ENCODE results near the gene SPAG6. TPM values are rescaled to one million over a fixed set of nuclear protein-coding genes. Genes with fewer than 3 reads are reported as not detected.
A peak's percentile ranks its signal among the peaks of the same experiment; 100 is the strongest.

Gene SPAG6
- total and polyA plus RNA-seq, 10 donors, result 0.11 TPM; not detected in 9

GRCh38 chr10:22334414-22335172 lies 10.7 kb upstream of the SPAG6 start:
- peaks cover 0 to 10% (median 1%) of the 10 kb centered on the region in 8 donors for H3K9me3 ChIP-seq
- peak overlapping the region; percentile 26 to 70 (median 44) for H3K4me3 ChIP-seq
- H3K4me1 ChIP-seq, result peaks cover 26 to 67% (median 50%) of the 10 kb centered on the region in 6 donors
- peaks cover 21 to 61% (median 54%) of the 10 kb centered on the region in 7 donors for H3K27me3 ChIP-seq (replicated peaks in 1 of 7)
- intact Hi-C loops (cut with DNase I; ENCODE audit: low total_unique reads), result no loop called here
- peak overlapping the region in 3 of 8 donors; percentile 3 to 39 (median 38) for H3K27ac ChIP-seq
- peak; percentile 82 for DNase-seq
- 22 to 32% (median 24%) methylated on average over 59 to 73 of the region's 73 CpGs for WGBS, 5 donors
- TF ChIP-seq POLR2AphosphoS5 (IDR thresholded peaks at IDR 0.05) (peak in 2 of 3 donors; percentile 55 to 69), CTCF (IDR thresholded peaks at IDR 0.05 in 8 of 11, conservative IDR thresholded peaks at IDR 0.05 in 3 of 11) (no peak)
- H3K36me3 ChIP-seq, result peaks cover 0 to 12% (median 9%) of the 10 kb centered on the region in 6 donors

- WGBS, 5 donors, result 2 to 3% (median 2%) methylated on average over 33 to 71 of the region's 71 CpGs
- intact Hi-C loops (cut with DNase I; ENCODE audit: low total_unique reads), result no loop called here
- H3K9me3 ChIP-seq, result peaks cover 0 to 10% (median 1%) of the 10 kb centered on the region in 8 donors
- H3K27ac ChIP-seq, result peak overlapping the region in 3 of 8 donors; percentile 3 to 39 (median 38)
- H3K4me3 ChIP-seq, result peak overlapping the region; percentile 26 to 70 (median 44)
- H3K27me3 ChIP-seq (replicated peaks in 1 of 7), result peaks cover 21 to 66% (median 58%) of the 10 kb centered on the region in 7 donors
- peaks cover 29 to 73% (median 55%) of the 10 kb centered on the region in 6 donors for H3K4me1 ChIP-seq
- peak; percentile 90 for DNase-seq
- TF ChIP-seq POLR2A (IDR thresholded peaks at IDR 0.05), result no peak
- peak; percentile 58 to 66 (median 66) for TF ChIP-seq POLR2AphosphoS5 (IDR thresholded peaks at IDR 0.05)
- TF ChIP-seq CTCF (IDR thresholded peaks at IDR 0.05 in 8 of 11, conservative IDR thresholded peaks at IDR 0.05 in 3 of 11), result peak in 10 of 11 experiments; percentile 23 to 60 (median 45)
- peaks cover 0 to 4% (median 2%) of the 10 kb centered on the region in 6 donors for H3K36me3 ChIP-seq
These were observed 9.9 kb upstream of the SPAG6 start for GRCh38 chr10:22335173-22335933.

GRCh38 chr10:22338185-22338900 lies 7.0 kb upstream of the SPAG6 start:
- Histone ChIP-seq H3K36me3 (no peaks in the 10 kb centered on the region), H3K27me3 (replicated peaks in 1 of 7) (peaks cover 35 to 96% (median 82%) of the 10 kb centered on the region in 7 donors), H3K4me1 (peaks cover 28 to 64% (median 55%) of the 10 kb centered on the region in 6 donors), H3K4me3 (no peak overlapping the region), H3K9me3 (peaks cover 0 to 10% (median 1%) of the 10 kb centered on the region in 8 donors), H3K27ac (no peak overlapping the region)
- intact Hi-C loops (cut with DNase I; ENCODE audit: low total_unique reads), result no loop called here
- no peak for DNase-seq
- TF ChIP-seq POLR2A (IDR thresholded peaks at IDR 0.05) (no peak), POLR2AphosphoS5 (IDR thresholded peaks at IDR 0.05) (no peak), CTCF (IDR thresholded peaks at IDR 0.05 in 8 of 11, conservative IDR thresholded peaks at IDR 0.05 in 3 of 11) (no peak)
- 13 to 18% (median 16%) methylated on average over 9 of the region's 9 CpGs for WGBS, 5 donors

All from spleen (tissue), 11 donors.